ENCODE results near the gene PCBP3.

The PCBP3 gene

DNA sequence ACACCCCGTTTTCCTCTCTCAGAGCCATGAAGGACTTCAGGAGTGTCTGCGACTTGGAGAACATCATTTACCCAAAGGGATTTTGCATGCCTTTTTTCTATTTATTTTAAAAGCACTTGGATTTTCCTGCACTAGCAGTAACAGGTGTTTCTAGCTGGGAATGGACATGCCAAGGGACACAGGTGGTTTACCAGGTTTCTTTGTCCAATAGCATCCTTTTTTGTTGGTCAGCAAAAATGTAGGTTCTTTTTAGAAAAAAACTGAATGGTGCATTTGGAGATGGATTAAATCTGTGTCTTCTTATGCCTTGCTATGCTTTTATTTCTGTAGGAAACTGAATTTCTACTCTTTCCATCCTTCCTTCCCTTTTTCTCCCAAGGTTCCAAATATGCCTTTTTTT lies 205.3 kb downstream of the PCBP3 start:
- no peak for TF ChIP-seq CTCF (IDR thresholded peaks at IDR 0.05)

- TF ChIP-seq CTCF (IDR thresholded peaks at IDR 0.05) = no peak
These were observed 206.1 kb downstream of the PCBP3 start for GRCh38 chr21:45849651-45850050.

DNA sequence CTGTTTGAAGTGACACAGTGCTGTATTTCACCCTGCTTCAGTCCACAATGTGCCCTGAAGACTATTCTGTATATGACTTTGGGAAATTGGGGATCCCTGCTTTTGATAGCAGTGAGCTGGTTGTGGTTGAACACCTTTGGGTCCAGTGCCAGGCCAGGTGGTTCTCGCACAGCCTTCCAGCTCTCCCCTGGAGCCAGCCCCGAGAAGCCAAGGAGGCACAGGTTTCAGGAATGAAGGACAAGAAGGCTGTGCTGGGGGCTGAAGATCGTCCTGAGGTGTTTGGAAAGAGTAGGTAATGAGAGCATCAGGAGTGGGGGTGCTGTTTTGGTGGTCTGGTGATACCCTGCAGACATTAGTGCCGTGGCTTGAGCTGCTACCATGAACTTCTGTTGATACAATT lies 206.7 kb downstream of the PCBP3 start:
- no peak for TF ChIP-seq CTCF (IDR thresholded peaks at IDR 0.05)

DNA sequence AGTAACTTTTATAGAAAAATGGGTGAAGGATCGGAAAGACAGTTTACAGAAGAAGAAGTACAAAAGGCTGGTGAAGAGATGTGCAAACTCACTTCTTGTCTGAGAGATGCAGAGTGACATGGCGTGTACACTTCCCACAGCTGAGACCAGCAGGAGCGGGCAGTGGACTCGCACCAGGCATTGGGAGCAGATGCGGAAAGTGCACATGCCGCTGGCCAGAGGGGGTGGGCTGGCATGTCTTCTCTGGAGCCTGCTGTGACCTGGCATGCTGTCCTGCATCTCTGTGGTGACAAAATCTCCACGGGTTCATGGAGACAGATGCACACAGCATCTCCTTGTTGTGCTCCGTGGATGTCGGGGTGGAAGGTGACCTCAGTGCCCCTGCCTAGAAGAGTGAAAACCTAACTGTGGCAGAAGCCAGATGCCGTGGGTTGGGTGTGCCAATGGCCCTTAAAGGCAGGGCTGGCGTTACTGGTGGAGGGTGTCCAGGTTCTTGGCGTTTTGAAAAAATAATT lies 209.4 kb downstream of the PCBP3 start:
- TF ChIP-seq CTCF (IDR thresholded peaks at IDR 0.05) = no peak

DNA sequence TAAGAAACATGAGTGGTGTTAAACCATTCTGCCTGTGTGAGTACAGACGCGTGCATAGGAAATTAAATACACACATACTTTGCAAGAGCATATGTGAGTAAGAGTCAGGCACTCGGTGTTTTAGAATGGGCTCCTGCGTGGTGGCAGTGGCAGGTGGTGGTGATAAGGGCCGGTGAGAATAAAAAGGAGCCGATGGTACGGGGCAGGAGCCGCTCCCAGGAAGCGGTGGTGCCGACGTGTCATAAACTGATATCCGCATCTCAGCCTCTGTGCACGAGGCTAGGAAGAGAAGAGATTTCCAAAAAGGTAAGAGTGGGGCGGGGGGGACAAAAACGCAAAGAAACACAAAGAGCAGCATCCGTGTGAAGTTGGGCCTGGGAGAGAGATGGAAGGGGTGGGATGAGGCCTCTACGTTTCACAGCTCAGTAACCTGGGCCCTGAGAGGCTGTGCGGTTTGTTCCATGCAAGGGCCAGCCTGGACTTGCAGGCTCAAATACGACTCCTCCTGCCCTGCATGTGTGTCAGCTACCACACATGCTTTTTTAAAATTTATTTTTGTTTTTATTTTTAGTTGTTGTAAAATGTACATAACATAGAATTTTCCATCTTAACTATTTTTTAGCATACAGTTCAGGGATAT lies 210.3 kb downstream of the PCBP3 start:
- TF ChIP-seq CTCF (IDR thresholded peaks at IDR 0.05) = no peak

GRCh38 chr21:45854690-45855247 lies 211.2 kb downstream of the PCBP3 start:
- TF ChIP-seq CTCF (IDR thresholded peaks at IDR 0.05) = no peak

DNA sequence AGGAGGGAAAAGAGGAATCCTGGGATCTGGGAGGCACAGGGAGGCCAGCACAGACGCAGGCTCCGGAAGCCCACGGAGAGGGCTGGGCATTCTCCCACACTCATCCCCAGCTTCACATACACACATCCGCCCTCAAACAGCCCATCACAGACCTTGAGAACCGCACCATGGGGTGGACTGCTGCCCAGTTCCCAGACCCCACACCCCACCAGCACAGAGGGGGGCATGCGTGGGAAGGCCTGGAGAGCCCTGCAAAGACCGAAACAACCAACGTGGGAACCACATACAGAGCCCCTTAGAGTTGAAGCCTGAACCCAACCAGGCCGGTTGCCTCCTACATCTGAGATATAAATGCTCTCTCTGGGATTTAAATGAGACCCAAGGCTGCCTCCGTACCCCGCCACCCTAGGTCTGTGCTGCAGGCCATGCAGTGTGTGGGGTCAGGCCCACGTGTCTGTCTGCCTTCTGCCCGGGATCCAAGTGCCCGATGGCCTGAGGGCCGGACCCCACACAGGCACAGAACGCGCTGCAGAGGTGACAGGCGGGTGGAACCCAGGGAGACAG lies 211.8 kb downstream of the PCBP3 start:
- TF ChIP-seq CTCF (IDR thresholded peaks at IDR 0.05) = no peak

Measured in LNCAP (cell line).